ENCODE measurements around the gene PRKAR2B.

PRKAR2B gene

GRCh38 chr7:107164092-107164491, 119.6 kb downstream of the PRKAR2B start:
- no peak for DNase-seq

GRCh38 chr7:107165341-107165740, 120.8 kb downstream of the PRKAR2B start:
- no peak for DNase-seq

- DNase-seq: no peak
Measured at GRCh38 chr7:107166736-107167426, 122.4 kb downstream of the PRKAR2B start.

- DNase-seq: peak; percentile 30
Measured at GRCh38 chr7:107167483-107168232, 123.2 kb downstream of the PRKAR2B start.

- peak; percentile 99 for DNase-seq
Measured at GRCh38 chr7:107168233-107169119, 124.0 kb downstream of the PRKAR2B start, which contains the start of gene HBP1. Gene HBP1 (plus strand): TSS chr7:107169003. CDS start chr7:107179894, 10,891 bp downstream.

GRCh38 chr7:107169120-107170050, 124.9 kb downstream of the PRKAR2B start:
- DNase-seq: peak; percentile 74

GRCh38 chr7:107170051-107170915, 125.8 kb downstream of the PRKAR2B start:
- no peak for DNase-seq

- no peak for DNase-seq
Measured at GRCh38 chr7:107171496-107171895, 127.0 kb downstream of the PRKAR2B start.

- DNase-seq: no peak
Measured at GRCh38 chr7:107172276-107173032, 127.9 kb downstream of the PRKAR2B start.

- DNase-seq: no peak
Measured at GRCh38 chr7:107173191-107173590, 128.7 kb downstream of the PRKAR2B start.

GRCh38 chr7:107173691-107174406, 129.3 kb downstream of the PRKAR2B start:
- DNase-seq: no peak

GRCh38 chr7:107179326-107180164, 135.0 kb downstream of the PRKAR2B start:
- no peak for DNase-seq

GRCh38 chr7:107180378-107180777, 135.9 kb downstream of the PRKAR2B start:
- peak; percentile 29 for DNase-seq

- no peak for DNase-seq
Measured at GRCh38 chr7:107181172-107181571, 136.7 kb downstream of the PRKAR2B start.

GRCh38 chr7:107185716-107186115, 141.2 kb downstream of the PRKAR2B start:
- no peak for DNase-seq

GRCh38 chr7:107186240-107186639, 141.7 kb downstream of the PRKAR2B start:
- no peak for DNase-seq

GRCh38 chr7:107187774-107188173, 143.3 kb downstream of the PRKAR2B start:
- no peak for DNase-seq

GRCh38 chr7:107190090-107190489, 145.6 kb downstream of the PRKAR2B start:
- no peak for DNase-seq

- no peak for DNase-seq
Measured at GRCh38 chr7:107194052-107194451, 149.5 kb downstream of the PRKAR2B start.
